Measurements from ENCODE around the gene COIL.

DNA sequence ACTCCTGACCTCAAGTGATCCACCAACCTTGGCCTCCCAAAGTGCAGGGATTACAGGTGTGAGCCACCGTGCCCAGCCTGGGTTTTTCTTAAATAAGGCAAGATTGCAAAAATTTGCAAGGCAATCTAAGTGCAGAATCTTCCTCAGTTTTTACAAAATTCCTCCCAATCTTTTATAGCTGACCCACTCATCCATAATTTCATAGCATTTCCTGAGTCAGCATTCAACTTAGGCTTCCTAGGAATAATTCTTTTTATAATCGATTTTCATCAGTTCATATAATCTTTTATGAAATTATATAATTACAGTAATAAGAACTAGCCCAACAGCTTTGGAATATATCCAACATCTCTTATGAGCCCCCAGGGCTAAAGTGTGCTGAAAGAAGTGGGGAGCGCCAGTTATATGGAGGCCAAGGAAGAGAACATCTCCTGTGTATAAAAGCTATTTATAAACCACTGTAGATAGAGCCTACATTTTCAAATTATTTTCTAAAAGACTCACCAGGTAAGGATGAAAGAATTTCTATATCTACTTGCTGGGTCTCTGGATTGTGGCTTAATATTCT, 14.8 kb downstream of the COIL start:
- no peak for TF ChIP-seq POLR2A (IDR thresholded peaks at IDR 0.05; ENCODE audit: low read depth, low read length)
- TF ChIP-seq POLR2AphosphoS5 (IDR thresholded peaks at IDR 0.05; ENCODE audit: low read depth, low read length) = no peak
